Activated CD4-positive, alpha-beta T cell treated with anti-CD3 and anti-CD28 coated beads, Interleukin-2, Interleukin-6, amounts not matched to agents 100 ng/mL and 50 ng/mL, durations not matched to agents 16 hours and 8 hours (primary cell): ENCODE data around the gene ARFGEF3.

Source experiments
- DNase-seq: peaks from one replicate; pipeline ENCODE4 v3.0.0-alpha.2; 2020

Gene ARFGEF3

GRCh38 chr6:138219398-138219797, 57.7 kb downstream of the ARFGEF3 start:
- no peak for DNase-seq

- no peak for DNase-seq
Observed at GRCh38 chr6:138219901-138220300, 58.2 kb downstream of the ARFGEF3 start.

- no peak for DNase-seq
Observed at GRCh38 chr6:138222901-138223546, 61.3 kb downstream of the ARFGEF3 start.

- DNase-seq = no peak
Observed at GRCh38 chr6:138225953-138226352, 64.2 kb downstream of the ARFGEF3 start.

- no peak for DNase-seq
Observed at GRCh38 chr6:138226700-138227315, 65.1 kb downstream of the ARFGEF3 start.

- DNase-seq = no peak
Observed at GRCh38 chr6:138227316-138227781, 65.6 kb downstream of the ARFGEF3 start.

GRCh38 chr6:138229072-138229471, 67.3 kb downstream of the ARFGEF3 start:
- no peak for DNase-seq

- no peak for DNase-seq
Observed at GRCh38 chr6:138229663-138230179, 68.0 kb downstream of the ARFGEF3 start.

- DNase-seq = no peak
Observed at GRCh38 chr6:138230221-138230620, 68.5 kb downstream of the ARFGEF3 start.

GRCh38 chr6:138230759-138231380, 69.1 kb downstream of the ARFGEF3 start:
- no peak for DNase-seq

GRCh38 chr6:138231381-138231886, 69.7 kb downstream of the ARFGEF3 start:
- no peak for DNase-seq

- no peak for DNase-seq
Observed at GRCh38 chr6:138234363-138234762, 72.6 kb downstream of the ARFGEF3 start.

GRCh38 chr6:138235205-138235604, 73.5 kb downstream of the ARFGEF3 start:
- no peak for DNase-seq

- DNase-seq = no peak
Observed at GRCh38 chr6:138235693-138236092, 74.0 kb downstream of the ARFGEF3 start.

GRCh38 chr6:138237463-138237862, 75.7 kb downstream of the ARFGEF3 start:
- no peak for DNase-seq

- no peak for DNase-seq
Observed at GRCh38 chr6:138238368-138238767, 76.6 kb downstream of the ARFGEF3 start.

GRCh38 chr6:138239774-138240173, 78.0 kb downstream of the ARFGEF3 start:
- no peak for DNase-seq

GRCh38 chr6:138240476-138241245, 78.9 kb downstream of the ARFGEF3 start:
- DNase-seq = no peak

GRCh38 chr6:138241381-138241780, 79.6 kb downstream of the ARFGEF3 start:
- no peak for DNase-seq

- DNase-seq = no peak
Observed at GRCh38 chr6:138241934-138242333, 80.2 kb downstream of the ARFGEF3 start.

- no peak for DNase-seq
Observed at GRCh38 chr6:138242987-138243592, 81.4 kb downstream of the ARFGEF3 start.

GRCh38 chr6:138245751-138246150, 84.0 kb downstream of the ARFGEF3 start:
- DNase-seq = no peak
